NOMO-1 treated with DMSO at 0.1 percent for 48 hours (cell line): ENCODE measurements around the gene KREMEN1.
A peak's percentile ranks its signal among the peaks of the same experiment; 100 is the strongest.

Experiments
- DNase-seq: peaks from one replicate; lab custom pipeline; 2025; ENCODE audit not compliant: unreplicated experiment; lab: John Stamatoyannopoulos, UW

KREMEN1 gene

DNA sequence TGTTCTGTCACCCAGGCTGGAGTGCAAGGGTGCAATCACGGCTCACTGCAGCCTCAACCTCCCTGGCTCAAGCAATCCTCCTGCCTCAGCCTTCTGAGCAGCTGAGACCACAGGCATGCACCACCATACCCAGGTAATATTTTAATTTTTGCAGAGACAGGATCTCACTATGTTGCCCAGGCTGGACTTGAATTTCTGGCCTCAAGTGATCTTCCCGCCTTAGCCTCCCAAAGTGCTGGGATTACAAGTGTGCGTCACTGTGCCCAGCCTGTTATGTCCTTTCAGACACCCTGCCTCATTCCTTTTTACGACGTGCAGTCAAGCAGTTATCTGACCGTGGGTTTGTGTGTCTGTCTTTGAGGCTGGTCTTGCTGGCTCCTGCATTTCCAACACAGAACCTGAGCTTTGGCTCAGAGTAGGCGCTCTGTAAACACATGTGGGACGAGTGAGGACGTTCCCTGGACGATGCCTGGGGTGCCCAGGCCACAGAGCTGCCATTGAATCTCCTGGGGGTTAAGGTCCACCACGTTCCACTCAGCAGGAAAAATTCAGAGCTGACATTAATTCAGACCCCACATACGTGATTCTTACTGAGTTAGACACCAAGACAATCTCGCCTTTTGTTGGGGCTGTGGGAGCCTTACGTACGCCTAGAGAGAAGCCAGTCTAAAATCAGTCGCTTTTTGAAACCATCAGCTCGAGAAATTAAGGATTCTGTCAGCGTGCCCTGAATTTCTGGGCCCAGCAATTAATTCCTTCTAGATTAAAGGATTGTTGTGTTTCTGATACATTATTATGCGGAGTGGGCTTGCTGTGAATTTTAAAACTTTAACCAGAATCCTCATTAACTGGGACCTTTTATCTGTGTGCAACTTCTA is 111.4 kb downstream of the KREMEN1 start:
- DNase-seq = no peak

DNA sequence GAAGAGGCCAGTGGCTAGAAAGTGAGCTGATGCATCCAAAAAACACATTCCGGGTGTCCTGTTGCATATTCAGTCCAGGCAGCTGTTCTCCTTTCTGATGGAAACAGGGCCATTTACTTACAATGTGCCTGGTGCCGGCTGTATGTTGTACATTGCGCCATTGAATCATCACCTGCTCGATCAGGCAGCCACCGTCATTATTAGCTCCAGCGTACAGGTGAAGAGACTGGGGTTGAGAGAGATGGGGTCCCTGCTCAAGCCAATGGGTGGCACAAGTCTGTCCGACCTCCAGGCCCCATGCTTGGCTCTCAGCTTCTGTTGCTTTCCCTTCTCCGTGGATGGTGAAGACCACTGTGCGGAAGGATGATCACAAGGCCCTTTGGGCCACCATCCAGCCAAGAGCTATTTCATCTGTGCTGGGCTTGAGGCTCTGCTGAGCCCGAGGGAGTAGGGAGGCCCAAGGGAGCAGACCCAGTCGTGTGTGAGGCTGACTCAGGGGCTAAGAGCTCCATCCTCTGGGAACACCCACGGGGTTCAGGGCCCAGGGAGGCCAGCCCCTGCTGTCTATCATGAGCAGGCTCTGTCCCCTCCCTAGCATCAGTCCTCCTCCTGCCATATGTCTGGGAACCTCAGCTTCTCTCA is 112.1 kb downstream of the KREMEN1 start:
- no peak for DNase-seq

DNA sequence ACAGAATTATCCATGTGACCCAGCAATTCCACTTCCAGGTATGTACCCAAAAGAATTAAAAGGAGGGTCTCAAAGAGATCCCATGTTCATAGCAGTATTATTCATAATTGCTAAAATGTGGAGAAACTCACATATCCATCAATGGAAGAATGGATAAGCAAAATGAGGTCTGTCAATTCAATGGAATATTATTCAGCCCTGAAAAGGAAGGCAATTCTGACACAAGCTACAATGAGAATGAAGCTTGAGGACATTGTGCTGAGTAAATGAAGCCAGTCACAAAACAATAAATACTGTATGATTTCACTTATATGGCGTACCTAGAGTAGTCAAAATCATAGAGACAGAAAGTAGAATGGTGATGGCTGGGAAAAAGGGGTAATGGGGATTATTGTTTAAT is 113.5 kb downstream of the KREMEN1 start:
- no peak for DNase-seq

GRCh38 chr22:29187831-29188230 is 115.0 kb downstream of the KREMEN1 start:
- DNase-seq = no peak

- DNase-seq = no peak
Observed at GRCh38 chr22:29190051-29190450, 117.2 kb downstream of the KREMEN1 start.

DNA sequence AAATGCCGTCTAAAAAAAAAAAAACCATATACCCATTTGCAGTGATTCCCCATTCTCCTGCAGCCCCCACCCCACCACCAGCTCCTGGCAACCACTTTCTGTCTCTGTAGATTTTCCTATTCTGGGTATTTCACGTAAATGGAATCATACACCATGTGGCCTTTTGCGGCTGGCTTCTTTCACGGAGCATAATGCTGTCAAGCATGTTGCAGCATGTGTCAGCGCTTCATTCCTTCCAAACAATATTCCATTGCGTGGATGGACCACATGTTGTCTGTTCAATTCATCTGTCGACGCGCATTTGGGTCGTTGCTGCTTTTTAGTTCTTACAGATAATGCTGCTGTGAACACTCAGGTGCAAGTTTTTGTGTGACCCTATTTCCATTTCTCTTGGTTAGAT is 118.1 kb downstream of the KREMEN1 start:
- DNase-seq = no peak

- no peak for DNase-seq
Observed at GRCh38 chr22:29193021-29193420, 120.2 kb downstream of the KREMEN1 start.

DNA sequence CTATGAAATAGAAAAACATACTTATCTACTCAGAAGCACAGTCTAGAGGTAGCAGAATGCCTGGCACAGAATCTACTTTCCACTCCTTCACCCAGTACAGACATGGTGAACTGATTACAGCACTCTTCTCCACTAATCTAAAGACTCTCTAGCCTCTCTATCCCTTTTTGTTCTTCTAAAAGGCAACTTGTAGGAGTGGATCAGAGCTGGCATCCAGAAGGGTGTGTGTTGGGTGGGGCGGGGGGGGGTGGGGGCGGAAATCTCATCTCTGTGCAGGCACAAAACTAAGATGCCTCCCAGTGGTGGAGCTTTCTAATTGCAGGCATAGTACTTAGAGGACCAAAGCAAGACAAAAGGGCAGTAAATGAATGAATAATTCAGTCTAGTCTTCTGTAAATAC is 121.3 kb downstream of the KREMEN1 start:
- no peak for DNase-seq

- no peak for DNase-seq
Observed at GRCh38 chr22:29195118-29195963, 122.5 kb downstream of the KREMEN1 start.

DNA sequence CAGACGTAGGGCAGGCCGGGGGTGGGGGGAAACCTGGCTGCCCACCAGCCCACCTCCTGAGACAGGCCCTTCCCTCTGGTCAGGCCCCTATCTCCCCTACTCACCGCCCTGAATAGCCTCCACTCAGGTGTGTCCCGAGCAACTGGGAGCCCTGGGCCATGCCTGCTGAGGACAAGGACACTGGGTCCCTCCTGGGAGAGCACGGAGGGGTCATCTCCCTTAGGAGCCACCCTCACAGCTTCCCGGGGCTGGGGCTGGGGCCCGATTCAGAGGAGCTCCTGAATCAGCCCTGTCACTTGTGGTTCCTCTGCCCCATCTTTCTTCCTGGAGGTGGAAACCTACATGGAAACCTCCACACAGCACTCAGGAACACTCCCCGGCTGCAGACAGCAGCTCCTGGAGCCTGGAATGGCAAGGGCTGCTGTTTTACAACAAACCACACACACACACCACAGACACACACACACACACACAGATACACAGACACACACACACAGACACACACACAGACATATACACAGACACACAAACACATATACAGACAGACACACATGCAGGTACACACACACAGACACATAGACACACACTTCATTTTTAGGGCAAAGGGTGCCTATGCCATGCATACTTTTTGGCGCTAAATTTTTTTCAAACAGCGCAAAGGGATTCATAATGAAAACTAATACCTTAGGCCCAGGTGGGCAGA is 123.3 kb downstream of the KREMEN1 start:
- DNase-seq = no peak

DNA sequence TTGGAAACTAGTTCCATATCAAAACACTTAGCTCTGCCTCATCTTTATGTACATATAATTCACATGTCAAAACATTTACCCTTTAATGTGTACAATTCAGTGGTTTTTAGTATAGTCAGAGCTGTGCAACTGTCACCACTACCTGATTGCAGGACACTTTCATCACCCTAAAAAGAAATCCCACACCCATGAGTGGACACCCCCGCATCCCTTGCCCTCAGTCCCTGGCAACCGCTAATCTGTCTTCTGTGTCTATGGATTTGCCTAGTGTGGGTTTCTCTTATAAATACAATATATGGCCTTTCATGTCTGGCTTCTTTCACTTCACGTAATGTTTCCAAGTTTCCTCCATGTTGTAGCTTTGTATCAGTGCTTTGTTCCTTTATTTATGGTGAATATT is 124.3 kb downstream of the KREMEN1 start:
- no peak for DNase-seq

DNA sequence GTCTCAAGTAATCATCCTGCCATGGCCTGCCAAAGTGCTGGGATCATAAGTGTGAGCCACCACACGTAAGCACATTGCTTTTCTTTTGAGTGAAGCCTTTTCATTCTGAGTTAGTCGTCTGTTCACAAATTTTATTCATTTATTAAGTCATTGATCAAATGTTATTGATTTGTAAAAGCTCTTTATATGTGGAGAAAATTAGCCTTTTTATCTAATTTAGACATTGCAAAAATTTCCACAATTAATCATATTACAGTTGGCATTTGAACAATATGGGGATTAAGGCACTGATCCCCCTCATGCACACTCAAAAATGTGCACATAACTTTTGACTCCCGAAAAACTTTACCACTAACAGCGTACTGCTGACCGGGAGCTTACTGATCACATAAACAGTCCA is 125.4 kb downstream of the KREMEN1 start:
- DNase-seq = no peak

DNA sequence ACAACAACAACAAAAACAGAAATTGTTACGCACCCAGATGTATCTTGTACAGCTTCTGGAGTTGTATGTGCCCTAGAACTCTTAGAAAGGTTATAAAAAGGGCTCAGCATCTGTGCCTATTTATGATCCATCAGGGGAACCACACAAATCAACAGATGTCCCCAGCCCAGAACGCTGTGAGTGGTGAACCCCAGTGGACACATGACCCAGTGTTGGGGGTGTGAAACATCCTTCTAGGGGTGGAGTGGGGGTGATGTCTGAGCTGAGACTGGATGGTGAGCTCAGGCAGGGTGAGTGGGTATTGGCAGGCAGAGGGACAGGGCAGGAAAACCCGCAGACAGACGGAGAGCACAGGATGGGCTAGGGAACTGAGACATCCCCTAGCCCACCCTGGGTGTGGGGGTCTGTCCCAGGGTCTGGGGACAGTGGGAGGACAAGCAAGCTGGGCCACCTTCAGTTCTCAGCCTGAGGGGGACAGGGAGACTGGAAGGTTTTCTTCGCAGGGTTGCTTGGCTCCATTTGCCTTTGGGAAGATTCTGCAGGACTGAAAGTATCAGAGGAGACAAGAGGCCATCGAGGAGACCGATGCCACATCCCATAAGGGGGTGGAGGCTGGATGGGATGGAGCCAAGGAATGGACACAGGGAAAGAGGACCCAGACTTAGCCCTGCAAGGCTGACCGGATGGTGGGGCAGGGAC is 127.0 kb downstream of the KREMEN1 start:
- DNase-seq = no peak

GRCh38 chr22:29200901-29201300 is 128.1 kb downstream of the KREMEN1 start:
- DNase-seq = no peak

DNA sequence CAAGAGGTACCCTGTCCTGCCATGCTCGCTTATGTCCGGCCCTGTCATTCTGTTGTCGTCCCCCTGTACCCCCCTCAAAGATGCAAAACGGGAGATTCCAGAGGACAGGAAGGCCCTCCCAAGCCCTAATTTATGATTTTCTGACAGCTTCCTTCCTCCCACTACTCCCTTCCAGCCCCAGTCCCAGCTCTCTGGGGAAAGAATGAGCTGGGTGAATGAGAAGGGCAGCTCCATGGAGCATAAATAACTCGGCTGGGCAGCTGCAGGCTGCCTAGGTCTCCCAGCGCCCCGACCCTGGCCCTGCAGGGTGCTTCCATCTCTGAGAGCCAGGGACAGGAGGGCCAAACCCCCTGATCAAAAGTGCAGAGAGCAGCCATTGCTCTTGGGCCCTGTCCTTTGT is 128.9 kb downstream of the KREMEN1 start:
- no peak for DNase-seq

DNA sequence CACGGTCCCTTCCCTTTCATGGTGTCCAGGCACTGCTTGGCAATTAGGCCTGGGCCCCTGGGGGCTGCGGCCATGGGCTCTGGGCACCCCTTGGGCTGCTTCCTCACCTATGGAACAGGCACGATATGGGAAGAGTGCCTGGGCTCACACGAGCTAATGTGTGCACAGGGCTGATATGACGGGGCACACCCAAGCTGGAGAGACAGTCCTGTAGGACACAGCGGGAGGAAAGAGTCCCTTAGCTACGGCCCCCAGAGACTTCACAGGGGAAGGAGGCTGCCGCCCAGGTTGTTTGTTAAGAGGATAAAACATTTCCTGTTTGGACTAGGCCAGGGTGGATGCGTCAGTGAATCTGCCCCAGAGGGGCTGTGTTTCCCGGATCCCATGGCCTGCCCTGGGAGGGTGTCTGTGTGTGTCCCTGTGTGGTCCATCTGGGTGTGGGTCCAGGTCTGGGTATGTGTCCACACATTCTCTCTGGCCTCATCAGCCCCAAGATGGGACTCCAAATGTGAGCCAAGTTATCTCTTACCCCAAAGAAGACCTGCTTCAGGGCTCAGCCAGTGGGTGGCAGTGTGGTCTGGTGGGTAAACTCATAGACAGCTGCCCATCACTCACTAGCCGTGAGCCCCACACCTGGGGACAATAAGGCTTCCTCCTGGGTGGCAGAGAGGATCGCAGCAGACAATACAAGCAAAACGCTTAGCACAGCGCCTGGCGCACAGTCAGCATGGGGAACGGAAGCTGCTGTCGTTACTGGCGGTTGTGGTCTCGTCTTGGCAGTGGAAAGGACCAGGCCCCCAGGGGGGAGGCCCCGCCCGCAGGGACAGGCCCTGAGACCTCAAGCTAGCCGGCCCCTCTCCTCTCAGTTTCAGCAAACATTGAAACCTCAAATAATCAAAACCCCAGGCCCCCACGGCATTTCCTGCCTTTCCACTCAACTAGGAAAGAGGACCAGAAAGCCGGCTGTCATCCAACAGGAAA is 129.7 kb downstream of the KREMEN1 start:
- DNase-seq = peak; percentile 59

DNA sequence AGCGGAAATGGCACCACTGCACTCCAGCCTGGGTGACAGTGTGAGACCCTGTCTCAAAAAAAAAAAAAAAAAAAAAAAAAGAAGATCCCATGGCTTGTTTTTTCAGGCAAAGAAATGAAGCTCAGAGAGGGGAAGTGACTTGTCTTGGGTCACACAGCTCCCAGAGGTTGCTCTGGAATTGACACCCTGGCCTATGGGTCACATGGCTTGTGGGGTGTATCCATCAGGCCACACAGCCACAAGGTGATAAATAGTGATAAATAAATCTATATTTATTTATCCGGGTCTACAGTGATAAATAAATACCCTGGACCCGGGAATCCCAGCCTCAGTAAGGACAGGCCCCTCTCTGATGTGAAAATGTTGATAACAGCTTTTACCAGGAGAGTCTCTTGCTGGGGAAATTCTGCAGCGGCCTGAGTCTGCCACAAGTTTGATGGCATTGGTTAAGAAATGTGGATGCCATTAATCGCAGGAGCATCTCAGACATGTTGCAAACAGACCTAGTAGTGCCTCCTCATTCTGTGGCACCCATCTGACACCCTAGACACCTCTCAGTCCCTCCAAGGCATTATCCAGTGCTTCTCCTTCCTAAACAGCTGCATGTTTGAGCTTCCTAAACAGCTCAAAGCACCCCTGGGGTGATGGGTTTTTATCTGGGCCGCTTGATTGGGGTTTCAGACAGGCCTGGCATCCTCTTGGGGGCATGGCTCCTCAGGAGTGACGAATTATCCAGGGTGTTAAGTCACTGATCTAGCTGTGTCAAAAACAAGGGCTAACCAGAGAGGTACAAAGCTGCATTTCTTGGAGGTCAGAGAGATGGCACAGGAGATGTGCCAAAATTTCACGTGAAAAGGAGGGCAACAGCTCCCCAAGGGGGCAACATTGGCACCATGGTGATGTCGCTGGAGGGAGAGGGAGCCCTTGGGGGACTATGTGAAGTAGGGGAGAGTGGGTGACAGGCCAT is 130.9 kb downstream of the KREMEN1 start:
- DNase-seq = no peak
